DMS53 treated with DMSO at 0.1 percent for 48 hours (cell line): ENCODE measurements around the gene ZNF423.

Source experiments
- DNase-seq: peaks from one replicate; lab custom pipeline; 2025; ENCODE audit not compliant: unreplicated experiment; lab: John Stamatoyannopoulos, UW

ZNF423 gene

DNA sequence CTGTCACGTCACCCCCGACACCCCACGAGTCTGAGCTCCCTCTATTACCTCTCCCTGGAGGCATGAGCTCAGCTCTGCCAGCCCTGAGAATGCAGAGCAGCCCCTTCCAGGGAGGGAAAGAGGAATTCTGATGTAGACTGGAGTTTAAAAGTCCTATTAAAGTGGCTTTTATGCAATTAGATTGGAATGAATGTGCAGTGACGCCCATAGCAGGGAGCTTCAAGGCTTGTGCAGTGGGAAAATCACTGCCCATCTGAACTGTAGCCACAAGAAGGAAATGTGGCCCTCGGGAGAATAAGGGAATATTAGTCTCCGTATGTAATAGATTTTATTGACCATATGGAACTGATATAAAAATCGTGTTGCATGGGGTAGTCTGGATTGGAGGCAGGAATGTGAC lies 66.9 kb downstream of the ZNF423 start:
- DNase-seq, result no peak

DNA sequence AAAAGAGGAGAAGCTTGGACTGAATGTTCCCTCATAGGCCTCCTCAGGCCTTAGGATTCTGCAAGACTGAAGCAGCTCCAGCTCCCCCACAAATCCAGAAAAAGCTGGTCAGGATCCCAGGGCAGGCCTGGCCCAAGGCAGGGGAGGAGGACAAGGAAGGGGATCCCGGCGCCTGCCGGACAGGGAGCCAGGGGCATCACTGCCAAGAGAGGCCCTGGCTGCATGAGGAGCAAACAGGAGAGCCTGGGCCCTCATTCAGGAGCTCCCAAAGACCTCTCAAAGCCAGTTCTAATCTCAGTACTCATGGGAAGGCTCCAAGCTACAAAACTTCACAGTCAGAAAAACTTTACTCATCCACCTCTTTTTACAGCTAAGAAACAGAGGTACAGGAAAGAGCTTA lies 67.3 kb downstream of the ZNF423 start:
- no peak for DNase-seq

DNA sequence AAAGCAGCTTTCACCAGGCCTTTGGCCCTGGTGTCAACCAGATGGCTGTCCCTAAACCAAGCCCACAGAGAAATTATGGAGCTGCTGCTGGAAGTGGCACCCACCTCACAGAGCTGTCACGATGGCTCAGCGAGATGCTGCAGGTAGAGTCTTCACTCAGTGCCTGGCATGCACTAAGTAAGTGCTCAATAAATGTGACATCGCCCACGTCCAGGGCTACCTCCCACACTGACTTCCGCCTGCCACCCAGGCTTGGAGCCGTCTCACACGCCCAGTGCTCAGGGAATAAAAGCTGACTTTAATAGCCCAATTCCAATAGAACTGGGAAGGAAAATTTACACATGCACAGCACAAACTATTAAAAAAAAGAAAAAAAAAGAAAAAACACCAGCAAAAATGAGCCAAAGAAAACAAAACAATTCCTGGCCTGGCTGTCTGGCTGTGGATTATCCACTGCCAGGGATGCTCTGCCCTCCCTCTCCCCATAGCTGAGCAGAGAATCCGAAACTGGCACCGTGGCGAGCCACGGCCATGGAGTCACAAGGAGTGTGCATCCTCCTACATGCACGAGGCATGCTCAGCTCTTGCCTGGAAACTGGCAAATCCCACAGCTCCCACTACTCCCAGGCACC lies 68.9 kb downstream of the ZNF423 start:
- DNase-seq, result no peak

DNA sequence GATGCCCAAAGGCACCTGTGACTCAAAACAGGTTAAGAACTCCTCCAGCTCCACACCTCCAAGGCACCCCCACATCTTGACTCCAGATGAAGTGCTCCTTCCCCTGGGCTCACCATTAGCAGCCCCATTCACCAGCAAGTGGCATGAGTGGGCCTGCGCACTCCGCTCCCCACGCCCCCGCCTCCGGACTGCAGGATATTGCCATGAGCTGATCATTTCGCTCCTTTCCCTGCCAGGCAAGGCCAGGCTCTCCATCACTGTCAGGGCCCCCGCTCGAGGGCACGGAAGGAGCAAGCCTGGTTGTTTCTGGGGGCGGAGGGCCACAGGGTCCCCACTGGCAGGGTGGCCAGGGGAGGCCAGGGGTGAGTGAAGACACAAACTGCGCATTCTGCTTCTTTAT lies 69.9 kb downstream of the ZNF423 start:
- no peak for DNase-seq

DNA sequence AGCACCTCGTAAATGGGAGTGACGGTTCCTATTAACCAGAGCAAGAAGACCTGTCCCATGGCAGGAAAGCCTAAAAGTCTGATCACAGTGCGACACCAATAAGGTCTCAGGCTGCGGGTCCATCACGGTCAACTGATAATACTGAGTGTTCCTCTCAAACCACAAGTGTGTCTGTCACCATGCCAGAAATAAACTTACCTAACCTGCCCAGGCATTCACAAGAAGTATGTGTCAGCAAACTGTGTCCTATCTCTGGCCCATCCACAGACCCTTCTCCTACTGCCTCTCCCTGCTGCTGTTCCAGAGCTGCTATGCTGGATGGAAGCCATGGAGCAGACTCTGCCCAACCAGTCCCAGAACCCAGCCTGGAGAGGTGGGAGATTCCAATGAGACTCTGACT lies 73.5 kb downstream of the ZNF423 start:
- DNase-seq, result no peak

DNA sequence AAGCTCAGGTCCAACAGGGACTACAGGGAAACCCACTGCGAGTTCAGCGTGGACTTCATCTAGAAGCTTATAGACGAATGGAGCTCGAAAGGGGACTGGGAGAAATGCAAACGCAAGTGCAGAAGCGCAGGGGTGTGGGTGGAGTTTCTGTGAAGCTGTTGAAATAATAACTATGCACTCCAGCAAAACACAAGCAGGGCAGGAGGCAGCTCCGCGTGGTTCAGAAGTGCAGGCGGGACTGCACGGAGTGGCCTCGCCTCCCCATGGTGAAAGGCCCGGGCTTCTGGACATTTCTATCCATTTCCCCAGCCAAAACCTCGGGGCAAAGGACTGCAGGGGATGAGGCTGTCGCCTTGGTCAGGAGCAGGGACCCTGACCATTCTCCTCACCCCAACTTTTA lies 74.5 kb downstream of the ZNF423 start:
- DNase-seq, result no peak

DNA sequence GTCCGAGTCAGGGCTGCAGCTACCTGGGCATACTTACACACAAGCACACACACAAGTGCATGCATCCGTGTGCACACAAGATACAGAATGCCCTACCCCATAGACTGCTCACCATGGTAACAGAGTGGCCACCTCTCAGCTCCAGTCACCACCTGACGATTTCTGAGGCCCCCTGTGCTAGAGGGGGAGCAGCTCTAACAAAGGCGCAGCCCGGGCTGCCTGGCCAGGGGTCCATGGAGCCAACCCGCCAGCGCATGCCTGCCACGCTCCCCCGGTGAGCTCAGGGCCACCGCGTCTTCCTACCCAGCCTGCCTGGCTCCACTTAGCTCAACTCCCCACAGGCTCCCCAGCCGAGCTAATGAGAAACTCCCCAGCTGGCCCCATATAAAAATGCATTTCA lies 75.5 kb downstream of the ZNF423 start:
- DNase-seq, result no peak

DNA sequence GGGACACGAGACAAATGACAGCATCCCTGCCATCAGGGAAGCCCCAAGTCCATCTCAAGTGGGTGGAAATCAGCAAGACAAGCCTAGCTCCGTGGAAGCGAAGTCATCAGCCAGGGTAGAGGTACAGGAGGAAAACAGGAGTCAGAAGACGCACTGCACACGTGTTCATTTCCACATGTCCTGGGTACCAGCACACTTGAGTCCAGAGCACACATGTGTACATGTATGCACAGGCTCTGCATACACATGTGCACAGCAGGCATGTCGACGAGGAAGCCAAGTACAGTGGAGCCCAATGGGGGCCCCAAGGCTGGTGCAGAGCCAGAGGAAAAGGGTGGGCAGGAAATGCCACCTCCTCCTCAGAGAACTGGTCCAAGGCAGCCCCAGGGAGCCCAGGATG lies 75.9 kb downstream of the ZNF423 start:
- no peak for DNase-seq

DNA sequence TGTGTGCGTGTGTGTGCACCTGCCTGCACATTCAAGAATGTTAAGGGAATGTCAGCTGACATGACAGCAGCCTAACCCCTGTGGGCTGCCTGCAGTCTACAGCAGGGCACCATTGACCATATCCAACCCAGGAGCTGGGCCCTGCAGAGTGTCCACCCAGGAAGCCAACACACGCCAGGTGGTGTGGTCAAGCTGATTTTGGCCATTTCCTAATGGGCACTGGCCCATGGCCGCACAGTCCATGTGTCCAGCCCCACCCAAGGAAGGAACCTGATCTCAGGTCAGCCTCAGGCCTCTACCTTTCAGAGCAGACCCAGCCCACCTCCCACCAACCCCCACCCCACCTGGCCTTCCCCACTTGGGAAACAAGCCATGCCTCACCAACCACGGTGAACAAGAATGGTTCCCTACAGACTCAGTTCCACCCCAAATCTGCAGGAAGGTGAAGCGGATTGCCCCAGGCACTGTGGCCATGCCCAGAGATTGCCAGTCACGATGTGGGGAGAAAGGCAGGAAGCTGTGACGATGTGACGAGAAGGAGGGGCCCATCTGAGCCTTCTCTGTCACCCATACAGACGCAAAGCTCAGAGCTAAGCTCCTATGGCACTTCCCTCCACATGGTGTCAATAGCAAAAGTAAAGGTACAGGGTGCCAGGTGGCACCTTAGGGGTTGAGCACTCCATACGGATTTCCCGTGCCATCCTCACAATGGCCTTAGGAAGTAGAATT lies 77.5 kb downstream of the ZNF423 start:
- no peak for DNase-seq

DNA sequence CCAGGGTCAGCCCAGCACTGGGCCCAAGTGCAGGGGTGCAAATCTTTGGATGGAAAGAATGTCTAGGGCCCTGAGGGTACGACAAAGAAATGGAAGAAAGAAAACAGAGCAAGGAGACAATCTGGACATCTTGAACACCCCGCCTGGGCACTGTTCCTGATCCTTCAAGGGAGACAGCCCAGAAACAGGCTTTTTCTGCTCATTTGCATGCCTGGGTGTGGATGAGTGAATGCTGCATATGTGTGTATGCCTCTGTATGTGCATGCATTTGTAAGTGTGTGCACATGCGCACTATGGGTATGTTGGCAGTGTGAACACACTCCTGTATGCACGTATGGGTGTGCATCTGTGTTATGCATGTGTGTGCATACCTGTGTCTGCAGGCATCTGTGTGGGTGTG lies 79.2 kb downstream of the ZNF423 start:
- no peak for DNase-seq

DNA sequence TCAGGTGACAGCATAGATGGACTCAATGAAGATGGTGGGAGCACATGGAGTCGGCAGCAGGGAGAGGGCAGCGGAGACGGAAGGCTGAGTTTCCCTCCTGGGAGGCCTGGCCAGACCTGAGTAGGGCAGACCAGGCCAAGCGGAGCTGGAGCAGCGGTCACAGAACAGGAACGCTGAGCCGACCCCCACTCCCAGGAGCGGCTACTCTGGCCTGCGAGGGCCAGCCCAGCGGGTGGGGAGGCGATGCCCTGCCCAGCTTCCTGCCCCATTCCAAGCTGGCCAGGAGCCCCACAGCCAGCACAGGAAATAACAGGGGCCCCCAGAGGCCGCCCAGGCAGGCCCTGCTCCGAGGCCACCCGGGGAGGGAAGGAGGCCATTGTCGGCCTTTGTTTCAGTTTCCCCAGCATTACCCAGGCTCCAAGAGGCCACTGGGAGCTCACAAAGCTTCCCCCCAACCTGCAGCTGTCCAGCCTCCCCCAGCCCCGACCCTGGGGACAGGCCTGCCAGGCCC lies 79.8 kb downstream of the ZNF423 start:
- no peak for DNase-seq

DNA sequence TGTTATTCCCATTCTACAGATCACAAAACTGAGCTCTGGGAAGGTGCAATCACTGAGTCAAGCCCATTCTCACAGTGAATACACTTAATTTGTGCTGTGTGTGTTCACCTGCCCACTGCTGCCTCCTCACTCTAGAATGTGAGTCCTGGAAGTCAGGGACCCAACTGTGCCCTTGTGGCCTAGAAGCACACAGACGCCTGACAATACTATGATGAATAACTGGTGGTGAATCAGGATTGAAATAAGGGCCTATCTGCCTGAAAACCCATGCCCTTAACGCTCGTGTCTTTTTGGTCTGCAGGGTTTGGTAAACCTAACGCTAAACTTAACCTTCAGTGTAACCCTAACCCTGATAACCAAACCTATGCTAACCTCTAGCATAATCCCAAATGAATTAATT lies 80.3 kb downstream of the ZNF423 start:
- no peak for DNase-seq

DNA sequence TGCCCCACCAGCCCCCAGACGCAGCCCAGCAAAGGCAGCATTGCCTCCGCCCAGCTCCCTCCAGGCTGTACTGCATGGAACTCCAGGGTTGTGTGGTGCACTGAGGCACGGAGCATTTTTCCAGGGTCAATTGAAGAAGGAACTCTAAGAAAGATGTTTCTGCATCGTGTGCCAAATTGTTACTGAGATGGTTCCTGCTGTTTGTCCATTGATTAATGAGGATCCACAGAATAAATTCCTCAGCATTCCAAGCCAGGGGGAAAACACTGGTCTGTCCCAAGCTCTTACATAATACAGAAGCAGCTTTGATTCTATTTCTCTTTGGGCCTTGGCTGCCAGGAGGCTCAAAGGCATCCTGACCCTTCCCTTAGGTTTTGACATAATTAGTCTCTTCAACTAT lies 80.9 kb downstream of the ZNF423 start:
- DNase-seq, result no peak

DNA sequence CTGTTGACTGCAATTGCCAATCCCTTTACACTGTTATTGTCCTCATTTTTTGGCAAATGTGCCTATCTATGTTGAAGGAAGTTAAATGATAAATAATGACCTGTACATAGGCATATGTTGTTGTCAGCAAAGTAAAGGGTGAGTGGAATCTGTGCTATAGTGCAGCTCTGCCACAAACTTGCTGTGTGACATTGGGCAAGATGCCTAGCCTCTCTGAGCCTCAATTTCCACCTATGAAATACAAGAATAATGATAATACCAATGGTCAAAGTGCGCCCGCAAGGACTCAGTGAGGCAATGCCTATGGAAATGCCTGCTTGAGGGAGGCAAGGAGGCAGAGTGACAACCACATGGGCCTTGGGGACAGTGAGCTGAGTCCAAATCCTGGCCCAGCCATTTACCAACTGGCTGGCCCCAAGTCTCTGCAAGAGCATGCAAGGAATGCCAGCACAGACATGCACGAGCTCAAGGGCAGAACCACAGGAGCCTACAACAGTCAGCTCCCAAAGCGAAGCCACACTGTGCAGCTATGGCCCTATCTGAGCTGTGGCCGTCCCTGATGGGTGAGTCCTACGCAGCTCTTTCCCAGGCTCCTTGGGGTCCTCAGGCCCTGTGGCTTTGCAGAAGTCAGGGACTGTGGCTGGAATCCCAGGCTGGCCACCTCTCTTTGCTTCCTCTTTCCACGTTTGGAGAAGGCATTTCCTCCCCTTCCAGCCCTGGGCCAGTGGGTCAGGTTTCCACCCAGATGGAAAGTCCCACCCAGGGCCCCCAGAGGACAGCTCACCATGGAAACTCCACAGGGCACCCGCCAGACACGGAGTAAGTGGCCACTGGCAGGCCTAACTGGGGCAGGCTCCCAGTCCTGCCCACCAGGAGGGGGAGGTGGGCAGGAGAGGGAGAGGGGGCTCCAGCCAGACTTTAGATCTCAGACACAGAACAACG lies 82.1 kb downstream of the ZNF423 start:
- DNase-seq, result no peak

DNA sequence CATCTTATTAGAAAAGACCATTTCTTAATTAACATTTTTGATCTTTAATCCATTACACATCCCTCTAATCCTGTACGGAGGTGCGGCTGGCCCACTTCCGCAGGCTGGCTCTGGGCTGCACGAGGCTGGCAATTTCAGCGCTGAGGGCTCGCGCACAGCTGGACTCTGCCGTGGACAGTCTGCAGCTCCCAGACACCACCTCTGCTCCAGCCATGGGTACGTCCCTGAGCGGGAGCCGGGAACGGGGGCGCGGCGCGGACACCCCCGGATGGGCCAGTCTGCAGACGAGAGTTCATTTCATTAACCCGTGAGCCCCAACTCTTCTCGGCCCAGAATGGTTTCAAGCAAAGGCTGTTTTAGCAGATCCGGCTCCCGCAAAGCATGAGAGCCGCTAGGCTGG lies 87.9 kb downstream of the ZNF423 start:
- DNase-seq, result no peak

DNA sequence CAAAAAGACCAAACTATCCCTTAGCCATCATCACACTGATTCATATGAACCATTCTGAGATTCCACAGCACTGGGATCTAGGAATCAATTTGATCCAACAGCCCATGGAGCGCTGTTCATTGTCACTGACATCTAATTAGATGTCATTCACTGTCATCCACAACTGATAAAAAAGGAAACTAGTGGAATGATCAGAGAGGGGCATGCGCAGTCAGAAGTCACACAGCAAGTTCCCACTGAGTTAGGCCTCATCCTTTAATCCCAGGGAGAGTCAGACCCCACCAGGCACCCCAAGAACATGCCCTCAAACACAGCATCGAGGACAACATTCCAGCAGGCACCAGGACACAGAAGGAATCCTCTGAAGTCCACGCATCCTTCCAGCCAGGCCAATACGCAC lies 88.5 kb downstream of the ZNF423 start:
- DNase-seq, result no peak

DNA sequence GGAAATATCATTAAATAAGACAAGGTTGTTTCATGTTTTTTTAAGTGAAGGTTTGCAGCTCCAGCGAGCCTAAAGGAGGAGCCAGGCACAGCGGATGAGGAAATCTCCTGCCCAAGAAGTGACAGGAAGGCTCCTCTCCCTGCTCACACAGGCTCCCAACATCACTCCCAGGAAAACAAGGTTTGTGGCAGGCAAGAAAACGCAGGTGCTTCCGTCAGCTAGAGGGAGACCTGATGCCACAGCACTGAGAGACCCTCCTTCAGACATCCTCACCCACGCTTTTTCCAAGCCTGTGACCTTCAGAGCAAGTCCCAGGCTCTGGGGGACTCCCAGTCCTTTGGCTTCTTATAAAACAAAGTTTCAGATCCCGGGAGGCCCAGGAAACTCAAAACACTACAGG lies 89.7 kb downstream of the ZNF423 start:
- DNase-seq, result no peak

DNA sequence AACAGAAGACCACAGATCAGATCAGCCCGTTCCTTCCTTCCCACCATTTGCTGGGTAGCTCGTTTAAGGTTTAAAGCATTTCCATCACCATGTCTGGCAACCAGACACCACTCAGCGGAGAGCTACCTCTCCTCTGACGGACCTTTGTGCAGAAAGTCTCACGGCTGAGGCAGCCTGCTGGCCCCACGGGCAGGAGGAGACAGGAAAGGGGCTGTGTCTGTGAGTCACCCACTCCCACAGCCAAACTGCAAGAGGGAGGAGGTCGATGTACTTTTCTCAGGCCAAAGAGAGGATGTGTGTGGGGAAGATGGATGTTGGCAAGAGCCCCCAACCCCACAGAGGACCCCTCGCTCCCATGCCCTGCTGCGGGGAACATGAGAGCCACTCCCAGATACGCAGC lies 92.1 kb downstream of the ZNF423 start:
- DNase-seq, result no peak

DNA sequence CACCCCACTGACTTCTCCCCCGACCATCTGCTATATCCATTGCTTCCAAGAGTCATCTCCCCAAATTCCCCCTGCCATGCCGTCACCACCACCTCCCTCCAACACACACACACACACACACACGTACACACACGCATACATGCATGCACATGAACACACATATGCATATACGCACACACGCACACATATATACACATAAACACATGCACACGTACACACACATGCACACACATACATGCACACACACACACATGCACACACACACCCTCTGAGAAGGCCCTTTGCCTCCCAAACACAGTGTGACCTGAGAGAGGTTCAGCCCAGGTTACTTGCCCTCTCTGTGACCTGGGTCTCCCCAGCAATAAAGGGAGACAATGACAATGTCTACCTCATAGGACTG lies 95.1 kb downstream of the ZNF423 start:
- DNase-seq, result no peak

DNA sequence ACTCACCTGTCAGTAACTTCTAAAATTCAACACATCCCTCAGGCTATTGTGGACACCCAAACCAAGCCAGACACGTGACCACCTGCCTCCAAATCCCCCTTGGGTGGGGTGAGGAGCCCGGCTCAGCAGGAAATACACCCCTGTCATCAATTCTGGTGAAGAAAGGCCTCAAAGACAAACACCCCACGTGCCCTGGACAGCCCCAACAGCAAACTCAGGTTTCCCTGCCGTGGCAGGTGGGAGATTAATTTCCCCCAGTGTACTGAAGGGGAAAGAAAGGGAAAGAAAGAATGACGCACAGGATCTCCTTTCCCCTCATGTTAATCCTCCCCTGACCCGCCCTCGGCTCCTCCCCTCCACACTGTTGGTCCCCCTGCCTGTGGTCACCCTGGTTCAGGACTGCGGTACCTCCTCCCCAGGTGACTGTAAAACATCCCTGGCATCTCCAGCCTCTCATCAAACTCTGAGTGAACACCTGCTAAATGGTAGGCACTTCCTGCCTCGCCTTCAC lies 98.3 kb downstream of the ZNF423 start:
- DNase-seq, result no peak

DNA sequence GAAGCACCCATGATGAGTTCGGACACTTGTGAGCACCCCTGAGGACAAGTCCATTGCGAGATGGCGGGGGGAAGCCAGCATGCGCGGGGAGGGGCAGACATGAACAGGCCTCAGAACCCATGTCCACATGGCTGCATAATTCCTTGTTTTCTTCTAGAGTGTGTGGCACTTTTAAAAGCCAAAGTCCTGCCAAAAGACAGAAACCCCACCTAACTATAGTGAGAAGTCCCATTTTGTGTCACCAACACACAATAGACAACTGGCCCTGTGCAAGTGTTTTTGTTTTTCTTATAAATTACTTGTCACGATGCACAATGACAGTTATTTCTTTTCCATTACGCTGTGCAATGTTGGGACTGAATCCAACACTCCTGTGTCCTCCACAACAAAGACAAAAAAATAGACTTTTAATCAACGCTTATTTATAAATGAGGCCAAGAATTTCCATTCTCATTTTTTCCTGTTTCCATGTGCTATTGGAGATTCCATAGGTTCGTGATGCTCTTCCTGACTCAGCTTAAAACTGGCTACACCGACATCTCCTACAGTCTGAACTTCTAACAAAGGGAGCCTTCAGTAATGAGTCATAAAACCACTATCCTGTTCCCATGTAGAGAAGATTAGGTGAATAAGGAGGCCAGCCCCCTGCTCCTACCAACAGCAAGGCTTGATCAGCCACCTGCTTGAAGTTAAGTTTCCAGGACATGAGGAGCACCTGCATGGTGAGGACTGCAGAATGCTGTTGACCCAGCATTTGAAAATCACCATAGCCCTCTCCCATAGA lies 98.9 kb downstream of the ZNF423 start:
- no peak for DNase-seq
